ENCODE results near the gene USP5.
A peak's percentile ranks its signal among the peaks of the same experiment; 100 is the strongest.
"Not testable (repeated sequence)": the region's sequence is repeated elsewhere in the genome, so short reads cannot be mapped to it uniquely, and the experiment has no call there.

The USP5 gene

DNA sequence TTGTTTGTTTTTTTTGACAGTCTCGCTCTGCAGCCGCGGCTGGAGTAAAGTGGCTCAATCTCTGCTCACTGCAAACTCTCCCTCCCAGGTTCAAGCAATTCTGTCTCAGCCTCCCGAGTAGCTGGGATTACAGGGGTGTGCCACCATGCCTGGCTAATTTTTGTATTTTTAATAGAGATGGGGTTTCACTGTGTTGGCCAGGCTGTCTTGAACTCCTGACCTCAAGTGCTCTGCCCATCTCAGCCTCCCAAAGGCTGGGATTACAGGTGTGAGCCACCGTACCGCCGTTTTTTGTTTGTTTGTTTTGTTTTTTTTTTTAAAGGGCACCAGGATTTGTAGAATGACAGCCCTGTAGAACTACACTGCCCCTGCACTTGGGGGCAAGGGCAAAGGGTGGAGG, 36.8 kb downstream of the USP5 start:
- DNase-seq (ENCODE audit: low spot score): not testable (repeated sequence)

DNA sequence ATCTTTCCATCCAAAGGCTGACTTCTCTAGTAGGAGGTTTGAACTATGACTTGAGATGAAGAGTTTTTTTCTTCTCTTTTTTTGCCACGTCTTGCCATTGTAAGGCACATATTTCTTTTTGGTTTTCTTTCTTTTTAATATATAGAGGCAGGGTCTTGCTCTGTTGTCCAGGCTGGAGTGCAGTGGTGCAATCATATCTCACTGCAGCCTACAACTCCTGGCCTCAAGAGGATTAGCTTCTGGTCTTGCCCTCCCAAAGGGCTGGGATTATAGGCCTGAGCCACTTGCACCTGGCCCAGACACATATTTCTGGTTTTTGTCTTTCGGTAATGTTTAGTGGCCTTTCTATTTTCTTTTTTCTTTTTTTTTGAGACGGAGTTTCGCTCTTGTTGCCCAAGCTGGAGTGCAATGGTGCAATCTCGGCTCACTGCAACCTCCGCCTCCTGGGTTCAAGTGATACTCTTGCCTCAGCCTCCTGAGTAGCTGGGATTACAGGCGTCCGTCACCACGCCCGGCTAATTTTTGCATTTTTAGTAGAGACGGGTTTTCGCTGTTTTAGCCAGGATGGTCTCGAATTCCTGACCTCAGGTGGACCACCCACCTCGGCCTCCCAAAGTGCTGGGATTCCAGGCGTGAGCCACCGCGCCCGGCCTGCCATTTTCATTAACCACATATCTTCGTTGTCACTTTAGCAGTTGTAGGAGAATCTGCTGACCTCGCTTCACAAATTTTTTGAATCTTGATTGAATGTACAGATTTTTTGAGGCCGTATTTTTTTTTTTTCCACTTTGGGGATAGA, 38.0 kb downstream of the USP5 start:
- not testable (repeated sequence) for DNase-seq (ENCODE audit: low spot score)

DNA sequence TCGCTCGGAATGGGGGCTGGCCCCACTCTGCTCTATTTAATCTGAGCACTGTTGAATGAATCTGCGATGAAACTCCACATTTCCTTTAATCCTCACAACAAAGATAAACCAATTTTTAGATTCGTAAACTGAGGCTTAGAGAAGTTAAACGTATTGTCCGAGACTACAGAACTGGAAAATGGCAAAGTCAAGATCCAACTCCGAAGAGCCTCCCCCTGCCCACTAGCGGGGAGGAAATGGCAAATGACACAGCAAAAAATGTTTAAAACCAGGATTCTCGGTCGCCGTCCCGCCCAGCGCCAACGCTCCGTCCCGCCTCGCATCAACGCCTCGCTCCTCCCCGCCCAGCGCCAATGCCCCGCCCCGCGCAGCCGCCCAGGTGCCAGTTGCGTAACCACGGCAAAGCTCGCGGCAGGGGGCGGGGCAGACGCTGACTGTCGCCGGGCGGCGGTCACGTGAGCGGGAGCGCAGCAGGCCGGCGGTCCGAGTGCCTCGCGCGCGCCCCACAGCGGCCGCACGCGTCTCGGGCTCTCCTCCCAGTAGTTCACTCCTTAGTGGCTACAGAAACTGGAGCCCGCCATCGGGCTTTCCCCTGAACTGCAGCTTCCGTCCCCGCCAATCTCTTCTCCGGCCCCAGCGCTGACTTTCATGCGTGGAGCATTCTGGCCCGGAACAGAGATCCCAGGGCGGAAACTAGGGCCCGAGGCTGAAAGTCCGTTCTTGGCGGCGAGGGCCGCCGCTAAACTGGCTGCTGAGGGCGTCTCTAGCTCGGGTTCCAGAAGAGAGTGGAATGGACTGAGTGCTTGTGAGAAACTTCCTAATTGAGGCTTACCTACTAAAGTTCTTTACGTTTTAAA, 39.1 kb downstream of the USP5 start:
- peak; percentile 99 for DNase-seq (ENCODE audit: low spot score)

DNA sequence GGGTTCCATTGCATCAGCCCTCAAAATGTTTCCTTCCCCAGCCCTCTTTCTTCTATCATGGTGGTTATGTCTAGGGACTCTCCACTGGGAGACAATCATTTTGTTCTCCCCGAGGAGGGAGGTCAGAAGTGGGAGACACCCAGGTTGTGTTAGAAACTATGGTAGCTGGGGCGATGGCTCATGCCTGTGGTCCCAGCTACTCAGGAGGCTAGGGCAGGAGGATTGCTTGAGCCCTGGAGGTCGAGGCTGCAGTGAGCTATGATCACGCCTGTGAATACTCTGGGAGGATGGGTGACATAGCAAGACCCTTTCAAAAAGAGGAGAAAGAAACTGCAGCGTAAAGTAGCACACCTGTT, 39.7 kb downstream of the USP5 start:
- no peak for DNase-seq (ENCODE audit: low spot score)

DNA sequence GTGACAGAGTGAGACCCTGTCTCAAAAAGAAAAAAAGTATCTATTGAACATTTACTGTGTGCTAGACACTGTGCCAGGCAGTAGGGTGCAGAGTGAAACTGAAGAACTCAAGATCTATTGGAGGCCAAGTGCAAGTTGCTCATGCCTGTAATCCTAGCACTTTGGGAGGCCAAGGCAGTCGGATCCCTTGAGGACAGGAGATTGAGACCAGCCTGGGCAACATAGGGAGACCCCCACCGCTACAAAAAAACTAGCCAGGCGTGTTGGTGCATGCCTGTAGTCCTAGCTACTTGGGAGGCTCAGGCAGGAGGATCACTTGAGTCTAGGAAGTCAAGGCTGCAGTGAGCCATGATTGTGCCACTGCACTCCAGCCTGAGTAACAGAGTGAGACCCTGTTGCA, 40.7 kb downstream of the USP5 start:
- DNase-seq (ENCODE audit: low spot score): not testable (repeated sequence)

DNA sequence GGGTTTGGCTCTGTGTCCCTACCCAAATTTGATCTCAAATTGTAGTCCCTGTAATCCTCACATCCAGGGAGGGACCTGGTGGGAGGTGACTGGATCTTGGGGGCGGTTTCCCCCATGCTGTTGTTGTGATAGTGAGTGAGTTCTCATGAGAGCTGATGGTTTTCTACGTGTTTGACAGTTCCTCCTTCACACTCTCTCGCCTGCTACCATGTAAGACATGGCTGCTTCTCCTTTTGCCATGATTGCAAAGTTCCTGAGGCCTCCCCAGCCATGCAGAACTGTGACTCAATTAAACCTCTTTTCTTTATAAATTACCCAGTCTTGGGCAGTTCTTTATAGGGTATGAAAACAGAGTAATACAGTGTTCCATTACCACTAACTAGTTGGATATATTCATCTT, 42.4 kb downstream of the USP5 start:
- DNase-seq (ENCODE audit: low spot score): no peak

DNA sequence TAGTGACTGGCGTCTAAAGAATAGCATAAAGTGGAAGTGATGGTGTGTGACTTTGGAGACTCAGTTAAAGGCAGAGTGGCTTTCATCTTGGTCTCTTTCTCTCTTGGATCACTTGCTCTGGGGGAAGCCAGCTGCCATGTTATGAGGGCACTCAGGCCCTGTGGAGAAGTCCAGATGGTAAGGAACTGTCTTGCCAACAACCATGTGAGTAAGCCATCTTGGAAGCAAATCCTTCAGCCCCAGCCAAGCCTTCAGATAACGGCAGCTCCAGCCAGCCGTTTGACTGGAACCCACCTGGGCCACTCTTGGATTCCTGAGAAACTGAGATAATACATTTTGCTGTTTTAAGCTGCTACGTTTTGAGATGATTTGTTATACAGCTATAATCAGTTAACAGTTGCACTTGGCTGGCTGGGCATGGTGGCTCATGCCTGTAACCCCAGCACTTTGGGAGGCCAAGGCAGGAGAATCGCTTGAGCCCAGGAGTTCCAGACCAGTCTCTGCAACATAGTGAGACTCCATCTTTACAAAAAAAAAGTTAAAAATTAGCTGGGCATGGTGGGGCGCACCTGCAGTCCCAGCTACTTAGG, 45.0 kb downstream of the USP5 start:
- DNase-seq (ENCODE audit: low spot score): no peak

DNA sequence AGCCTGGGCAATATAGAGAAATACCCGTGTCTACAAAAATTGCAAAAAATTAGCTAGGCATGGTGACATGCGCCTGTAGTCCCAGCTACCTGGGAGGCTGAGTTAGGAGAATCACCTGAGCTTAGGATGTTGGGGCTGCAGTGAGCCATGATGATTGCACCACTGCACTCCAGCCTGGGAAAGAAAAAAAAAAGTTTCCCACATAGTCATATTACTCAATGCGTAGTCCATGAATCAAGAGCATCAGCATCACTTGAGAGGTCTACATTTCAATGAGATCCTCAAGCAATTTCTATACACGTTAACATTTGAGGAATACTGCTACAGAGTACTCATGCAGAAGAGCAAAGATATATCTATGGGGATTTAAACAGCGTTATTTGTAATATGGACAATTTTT, 47.5 kb downstream of the USP5 start:
- DNase-seq (ENCODE audit: low spot score): no peak

DNA sequence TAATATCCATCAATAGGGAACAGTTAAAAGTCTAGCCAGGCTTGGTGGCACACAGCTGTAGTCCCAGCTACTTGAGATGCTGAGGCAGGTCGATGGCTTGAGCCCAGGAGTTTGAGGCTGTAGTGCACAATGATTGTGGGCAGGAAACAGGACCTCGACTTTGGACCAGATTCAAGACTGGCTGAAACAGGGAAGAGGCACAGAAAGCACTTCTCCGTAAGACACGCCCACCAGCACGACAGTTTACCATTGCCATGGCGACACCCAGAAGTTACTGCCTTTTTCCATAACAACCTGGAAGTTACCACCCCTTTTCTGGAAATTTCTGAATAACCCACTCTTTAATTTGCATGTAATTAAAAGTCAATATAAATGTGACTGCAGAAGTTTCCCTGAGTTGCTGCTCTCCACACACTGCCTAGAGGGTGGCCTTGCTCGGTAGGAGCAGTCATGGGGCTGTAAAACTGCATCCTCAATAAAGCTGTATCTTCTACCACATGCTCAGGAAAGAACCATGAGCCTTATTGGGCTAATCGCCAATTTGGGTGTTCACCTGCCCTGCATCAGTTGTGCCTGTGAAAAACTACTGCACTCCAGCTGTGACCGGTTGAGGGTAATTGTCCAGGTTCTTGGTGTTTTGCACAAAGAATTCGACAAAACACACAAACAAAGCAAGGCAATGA, 48.0 kb downstream of the USP5 start:
- DNase-seq (ENCODE audit: low spot score): no peak

DNA sequence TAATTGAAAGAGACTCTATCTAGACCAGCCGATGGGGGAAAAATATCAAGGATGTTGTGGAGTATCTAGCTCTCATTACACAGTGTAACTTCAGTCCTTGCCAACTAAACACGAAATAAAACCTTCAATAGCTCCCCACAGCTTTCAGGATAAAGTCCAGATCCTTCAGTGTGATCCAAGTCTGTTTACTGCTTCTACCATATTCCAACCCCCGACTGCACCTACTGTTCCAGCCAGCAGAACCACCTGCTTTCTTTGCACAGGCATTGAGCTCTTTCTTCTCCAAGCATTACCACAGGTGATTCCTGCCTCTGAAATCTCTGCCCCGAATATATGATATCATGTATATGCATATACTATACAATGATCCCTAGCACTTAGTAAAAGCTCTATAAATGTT, 50.5 kb downstream of the USP5 start:
- DNase-seq (ENCODE audit: low spot score): no peak

DNA sequence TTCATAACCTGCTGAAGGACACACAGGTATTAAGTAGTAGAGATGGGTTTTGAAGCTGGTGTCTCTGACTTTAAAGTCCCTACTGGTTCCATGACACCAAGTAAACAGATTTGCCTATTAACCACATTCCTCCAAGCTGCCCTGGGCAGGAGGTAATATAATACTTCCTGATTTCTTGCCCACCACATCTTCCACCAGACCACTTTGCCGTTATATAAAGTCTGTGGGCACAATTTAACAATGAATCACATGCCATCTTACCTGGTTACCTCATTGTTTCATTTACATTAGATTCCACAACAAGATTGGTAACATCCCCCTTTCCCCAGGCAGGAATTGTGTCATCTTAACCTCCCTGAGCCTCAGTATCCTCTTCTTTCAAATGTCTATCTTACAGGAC, 51.8 kb downstream of the USP5 start:
- no peak for DNase-seq (ENCODE audit: low spot score)

DNA sequence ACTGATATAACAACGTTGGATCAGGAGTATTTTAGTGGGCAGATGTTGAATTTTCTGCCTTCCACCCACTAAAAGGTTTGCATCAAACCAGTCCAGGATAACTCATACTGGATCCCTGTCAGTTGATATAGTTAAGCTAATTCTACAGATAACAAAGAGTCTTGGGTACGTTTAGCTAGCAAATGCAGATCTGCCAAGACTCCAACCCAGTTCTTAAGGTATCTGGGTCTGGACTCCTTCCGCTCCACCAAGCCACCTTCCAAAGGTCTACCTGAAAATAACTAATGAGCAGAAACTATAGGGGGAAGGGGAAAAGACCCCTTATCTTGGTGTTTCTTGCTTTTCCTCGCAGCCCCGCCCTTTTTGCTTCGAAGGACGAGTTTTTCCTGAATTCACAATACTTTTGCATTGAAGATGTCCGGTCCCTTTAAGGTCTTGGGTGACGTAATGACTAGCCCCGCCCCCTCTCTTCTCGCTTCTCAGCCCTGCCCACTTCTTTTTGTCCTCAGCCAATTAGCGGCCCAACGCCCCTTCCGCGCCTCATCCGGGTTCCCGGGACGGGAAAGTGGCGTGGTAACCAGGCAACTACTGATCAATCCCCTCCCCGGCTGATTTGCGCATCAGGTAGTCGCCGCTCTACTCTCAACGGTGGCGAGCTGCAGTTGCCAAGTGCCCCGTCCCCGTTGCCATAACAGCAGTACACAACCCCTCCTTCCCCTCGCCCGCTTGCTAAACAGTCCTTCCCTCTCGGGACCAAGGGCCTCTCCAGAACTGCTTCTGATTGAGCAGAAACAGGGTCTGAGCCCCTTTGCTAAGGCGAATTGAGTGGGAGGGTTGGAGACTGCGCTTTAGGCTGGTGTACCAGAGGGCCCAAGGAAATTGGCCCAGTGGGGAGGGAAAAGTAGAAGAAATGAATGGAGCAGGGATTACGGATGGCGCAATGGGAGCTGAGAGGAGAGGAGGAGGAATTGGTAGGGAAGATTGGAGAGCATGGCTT, 52.6 kb downstream of the USP5 start, which contains the start of gene LRRC23:
Gene LRRC23, plus strand, starts transcription at position 543 of the 997 bp plus-strand sequence. CDS start 812 bp downstream, outside the sequence.
- DNase-seq (ENCODE audit: low spot score): peak; percentile 98

DNA sequence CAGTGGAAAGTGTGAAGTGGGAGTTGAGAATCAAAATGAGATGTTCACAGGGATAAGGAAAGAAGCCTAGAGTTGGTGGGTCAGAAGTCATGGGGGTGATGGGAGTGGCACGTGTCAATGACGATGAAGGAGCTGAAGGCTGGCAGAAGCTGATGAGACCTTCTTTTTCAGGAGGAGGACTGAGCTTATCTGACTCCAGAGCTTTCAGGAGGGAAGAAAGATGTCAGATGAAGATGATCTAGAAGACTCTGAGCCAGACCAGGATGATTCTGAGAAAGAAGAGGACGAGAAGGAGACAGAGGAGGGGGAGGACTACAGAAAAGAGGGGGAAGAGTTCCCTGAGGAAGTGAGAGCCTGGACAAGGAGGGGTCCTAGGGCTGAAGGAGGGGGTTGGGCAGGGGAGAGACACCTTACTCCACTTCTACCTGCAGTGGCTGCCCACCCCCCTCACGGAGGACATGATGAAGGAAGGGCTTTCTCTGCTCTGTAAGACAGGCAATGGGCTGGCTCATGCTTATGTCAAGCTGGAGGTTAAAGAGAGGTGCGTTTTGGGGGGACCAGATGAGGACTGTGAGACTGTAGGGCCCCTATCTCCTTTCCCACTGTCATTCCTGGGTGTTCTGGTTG, 53.6 kb downstream of the USP5 start:
- no peak for DNase-seq (ENCODE audit: low spot score)

DNA sequence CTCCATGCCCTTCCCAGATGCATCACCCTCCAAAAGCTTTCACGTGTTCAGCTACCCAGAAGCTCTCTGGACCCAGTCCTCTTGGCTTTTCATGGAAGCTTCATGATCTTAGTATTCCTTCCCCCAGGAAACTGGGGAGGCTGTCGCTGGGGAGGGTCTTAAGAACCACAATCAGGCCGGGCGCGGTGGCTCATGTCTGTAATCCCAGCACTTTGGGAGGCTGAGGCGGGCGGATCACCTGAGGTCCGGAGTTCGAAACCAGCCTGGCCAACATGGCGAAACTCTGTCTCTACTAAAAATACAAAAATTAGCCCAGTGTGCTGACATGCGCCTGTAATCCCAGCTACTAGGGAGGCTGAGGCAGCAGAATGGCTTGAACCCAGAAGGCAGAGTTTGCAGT, 56.2 kb downstream of the USP5 start:
- not testable (repeated sequence) for DNase-seq (ENCODE audit: low spot score)

DNA sequence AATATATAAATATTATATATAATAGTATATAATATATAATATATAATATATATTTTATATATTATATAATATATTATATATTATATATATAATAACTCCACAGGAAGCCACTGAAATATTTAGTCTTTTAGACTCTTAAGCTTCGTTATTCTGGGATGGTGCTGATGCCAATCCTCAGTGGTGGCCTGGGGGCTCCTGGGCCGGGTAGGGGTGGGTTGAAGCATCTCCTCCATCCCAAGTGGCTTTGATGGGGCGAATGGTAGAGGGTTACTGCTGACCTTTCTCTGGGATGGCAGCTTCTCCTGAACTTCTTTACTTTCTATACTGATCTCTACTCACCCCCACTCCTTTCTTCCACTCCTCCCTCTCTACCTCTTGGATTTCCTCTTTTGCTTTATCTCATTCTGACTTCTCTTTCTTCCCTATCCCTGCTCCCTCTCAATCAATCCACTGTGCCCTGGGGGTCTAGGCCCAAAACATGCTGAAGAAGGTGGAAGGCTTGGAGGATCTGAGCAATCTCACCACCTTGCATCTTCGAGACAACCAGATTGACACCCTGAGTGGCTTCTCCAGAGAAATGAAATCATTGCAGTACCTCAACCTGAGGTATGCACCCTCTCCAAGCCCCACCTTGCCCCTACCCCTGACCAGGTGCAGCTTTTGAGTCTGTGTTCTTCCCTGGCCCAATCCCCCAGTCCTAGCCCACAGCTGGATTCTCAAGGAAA, 57.6 kb downstream of the USP5 start:
- DNase-seq (ENCODE audit: low spot score): no peak

DNA sequence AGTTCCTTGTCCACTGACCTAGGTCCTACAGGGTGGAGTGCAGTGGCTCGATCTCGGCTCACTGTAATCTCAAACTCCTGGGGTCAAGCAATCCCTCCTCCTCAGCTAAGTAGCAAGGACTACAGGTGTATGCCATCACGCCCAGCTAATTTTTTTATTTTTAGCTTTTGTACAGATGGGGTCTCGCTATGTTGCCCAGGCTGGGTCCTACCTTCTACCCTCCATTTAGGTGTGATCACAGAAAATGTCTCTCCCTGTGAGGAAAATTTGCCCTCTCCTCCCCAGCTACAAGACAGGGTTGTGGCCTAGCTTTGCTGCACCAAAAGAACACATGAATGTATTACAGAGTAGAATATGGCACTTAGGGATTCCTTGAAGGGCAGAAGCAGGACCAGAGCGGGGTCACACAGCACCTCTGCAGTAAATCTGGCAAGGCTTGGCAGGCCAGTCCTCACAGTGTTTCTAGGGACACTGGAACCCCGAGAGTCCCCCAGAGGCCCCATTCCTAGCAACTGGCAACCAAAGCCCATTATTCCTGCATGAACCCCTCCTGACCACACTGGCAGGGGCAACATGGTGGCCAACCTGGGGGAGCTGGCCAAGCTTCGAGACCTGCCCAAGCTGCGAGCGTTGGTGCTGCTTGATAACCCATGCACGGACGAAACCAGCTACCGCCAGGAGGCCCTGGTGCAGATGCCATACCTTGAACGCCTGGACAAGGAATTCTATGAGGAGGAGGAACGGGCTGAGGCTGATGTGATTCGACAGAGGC, 60.4 kb downstream of the USP5 start:
- DNase-seq (ENCODE audit: low spot score): no peak

DNA sequence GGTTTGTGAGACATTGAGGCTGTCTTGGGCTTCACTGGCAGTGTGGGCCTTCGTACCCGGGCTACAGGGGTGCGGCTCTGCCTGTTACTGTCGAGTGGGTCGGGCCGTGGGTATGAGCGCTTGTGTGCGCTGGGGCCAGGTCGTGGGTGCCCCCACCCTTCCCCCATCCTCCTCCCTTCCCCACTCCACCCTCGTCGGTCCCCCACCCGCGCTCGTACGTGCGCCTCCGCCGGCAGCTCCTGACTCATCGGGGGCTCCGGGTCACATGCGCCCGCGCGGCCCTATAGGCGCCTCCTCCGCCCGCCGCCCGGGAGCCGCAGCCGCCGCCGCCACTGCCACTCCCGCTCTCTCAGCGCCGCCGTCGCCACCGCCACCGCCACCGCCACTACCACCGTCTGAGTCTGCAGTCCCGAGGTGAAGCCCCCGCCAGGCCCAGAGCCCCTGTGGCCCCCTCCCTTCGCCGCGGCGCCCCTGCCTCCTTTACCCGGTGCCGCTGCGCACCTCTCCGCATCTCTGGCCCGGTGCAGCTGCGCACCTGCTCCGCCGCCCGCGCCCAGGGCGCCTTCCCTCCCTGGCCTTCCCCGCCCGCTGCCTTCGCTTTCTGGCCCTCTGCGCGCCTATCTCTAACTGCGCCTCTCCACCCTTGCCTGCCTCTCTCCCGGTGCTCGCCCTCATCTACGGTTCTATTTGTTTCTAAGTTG, 62.4 kb downstream of the USP5 start, which contains the start of gene ENO2:
Gene ENO2, plus strand, starts transcription at position 335 of the 701 bp plus-strand sequence. CDS start 1,253 bp downstream, outside the sequence.
- DNase-seq (ENCODE audit: low spot score): peak; percentile 71

Data from activated CD4-positive, alpha-beta T cell treated with anti-CD3 and anti-CD28 coated beads, Interleukin-2, Interleukin-4, amounts not matched to agents 100 ng/mL and 50 ng/mL, durations not matched to agents 16 hours and 8 hours (primary cell).